GM13977 (cell line): Measurements from ENCODE around the gene DGKD.

ENCODE experiments used
- DNase-seq: peaks from one replicate; pipeline ENCODE4 v3.0.0; 2012; ENCODE audit warnings: low spot score
- CTCF ChIP-seq: IDR thresholded peaks from 2 replicates; pipeline ENCODE4 v1.5.1; 2012; ENCODE audit warnings: mild to moderate bottlenecking, control low read depth; ENCODE audit not compliant: insufficient read depth; ENCODE audit errors: extremely low read depth, missing control alignments
- in situ Hi-C: fragments of 300-500 bp; cut with MboI; formaldehyde crosslinking; loops from one replicate; pipeline ENCODE4 v1.12.0; 2022; ENCODE audit warnings: low sequenced_read_pairs, low pct_unique_long_range_greater_than_20kb, mixed read lengths, inconsistent platforms; ENCODE audit not compliant: unreplicated experiment

The DGKD gene

DNA sequence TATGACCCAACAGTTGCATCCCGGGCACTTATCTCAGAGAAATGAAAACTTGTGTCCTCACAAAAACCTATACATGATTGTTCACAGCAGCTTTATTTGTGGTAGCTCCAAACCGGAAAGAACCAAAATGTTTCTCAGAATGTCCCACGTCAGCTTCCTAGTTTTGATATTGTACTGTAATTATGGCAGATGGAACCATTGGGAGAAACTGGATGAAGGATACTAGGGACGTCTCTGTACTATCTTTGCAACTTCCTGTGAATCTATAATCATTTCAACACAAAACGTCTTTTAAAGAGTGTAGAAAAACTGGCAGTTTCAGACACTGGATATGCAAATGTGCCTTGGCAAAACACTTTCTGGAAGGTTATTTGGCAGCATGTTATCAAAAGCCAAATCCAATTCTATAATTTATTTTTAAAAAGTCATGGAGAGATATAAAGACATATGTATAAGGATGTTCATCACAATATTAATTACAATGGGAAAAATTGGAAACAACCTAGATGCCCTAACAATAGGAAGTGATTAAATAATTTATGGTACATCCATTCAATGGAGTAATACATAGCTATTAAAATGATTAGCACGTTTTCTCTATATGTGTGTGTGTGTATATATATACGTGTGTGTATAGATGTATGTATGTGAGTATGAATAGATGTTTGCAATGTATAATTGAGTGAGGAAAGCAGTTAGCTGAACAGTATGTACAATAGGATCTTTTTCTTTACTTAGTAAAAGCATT, 36.9 kb upstream of the DGKD start:
- no peak for TF ChIP-seq CTCF
- in situ Hi-C loops = no loop called here
- DNase-seq = no peak

GRCh38 chr2:233319256-233319655, 35.0 kb upstream of the DGKD start:
- no peak for DNase-seq
- in situ Hi-C loops = no loop called here
- no peak for TF ChIP-seq CTCF

GRCh38 chr2:233320470-233320869, 33.8 kb upstream of the DGKD start:
- in situ Hi-C loops = no loop called here
- TF ChIP-seq CTCF = no peak
- no peak for DNase-seq

- DNase-seq = no peak
- in situ Hi-C loops = no loop called here
- no peak for TF ChIP-seq CTCF
Measured at GRCh38 chr2:233321166-233321565, 33.1 kb upstream of the DGKD start.

DNA sequence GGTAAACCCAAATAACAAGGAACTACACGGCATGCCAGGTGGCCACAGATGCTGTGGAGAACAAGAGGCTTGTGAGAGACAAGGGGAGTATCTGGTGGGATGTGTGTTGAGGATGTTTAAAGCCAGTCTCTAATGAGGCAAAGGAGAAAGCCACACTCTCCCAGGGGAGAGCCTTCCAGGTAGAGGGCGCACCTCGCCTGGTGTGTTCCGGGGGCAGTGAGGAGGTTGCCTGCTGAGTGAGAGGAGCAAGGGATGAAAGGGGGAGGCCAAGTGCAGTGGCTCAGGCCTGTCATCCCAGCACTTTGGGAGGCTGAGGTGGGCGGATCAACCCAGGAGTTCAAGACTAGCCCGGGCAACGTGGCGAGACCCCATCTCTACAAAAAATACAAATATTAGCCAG, 30.4 kb upstream of the DGKD start:
- in situ Hi-C loops = no loop called here
- no peak for DNase-seq

GRCh38 chr2:233325256-233325655, 29.0 kb upstream of the DGKD start:
- in situ Hi-C loops = no loop called here
- no peak for DNase-seq
- no peak for TF ChIP-seq CTCF

More for the DNA sequence above, 30.4 kb upstream of the DGKD start:
- TF ChIP-seq CTCF = no peak
